Transverse colon (tissue), 4 donors: ENCODE data around the gene PGRMC1. TPM values are rescaled to one million over a fixed set of nuclear protein-coding genes. Genes with fewer than 3 reads are reported as not detected.

Source experiments
- DNase-seq: peaks from one replicate; pipeline ENCODE4 v3.0.0-alpha.2; 2019
- H3K27ac ChIP-seq, 4 donors: fragments of 200-600 bp; sonication (generic); 2 replicates each; pipeline ENCODE4 v1.5.1; 2016 to 2018; ENCODE audit warnings: inconsistent platforms in 4 of 4
- H3K27me3 ChIP-seq: fragments of 200-600 bp; sonication (generic); 2 replicates; pipeline ENCODE4 v1.5.1; 2017; ENCODE audit warnings: inconsistent platforms
- H3K36me3 ChIP-seq, 4 donors: fragments of 200-600 bp; sonication (generic); 2 replicates each; pipeline ENCODE4 v1.5.1; 2017 to 2019; ENCODE audit warnings: inconsistent platforms in 4 of 4
- H3K4me1 ChIP-seq, 4 donors: fragments of 200-600 bp; sonication (generic); 2 replicates each; pipeline ENCODE4 v1.5.1; 2017 to 2020; ENCODE audit warnings: inconsistent platforms in 4 of 4
- H3K4me3 ChIP-seq, 4 donors: fragments of 200-600 bp; sonication (generic); 1 replicate in 1 of 4; 2 replicates in 3 of 4; pipeline versions ENCODE4 v1.5.1 to v1.6.1; 2017 to 2019; ENCODE audit warnings: inconsistent platforms in 4 of 4
- H3K9me3 ChIP-seq, 2 donors: fragments of 200-600 bp; sonication (generic); 2 replicates each; pipeline ENCODE4 v1.5.1; 2017 to 2019; ENCODE audit warnings: inconsistent platforms in 2 of 2
- CTCF ChIP-seq, 5 experiments: fragments of 200-600 bp in 3 of 5; fragments of 450-650 bp in 2 of 5; sonication (generic) in 3 of 5; IDR thresholded peaks; 1 replicate in 2 of 5; 2 replicates in 3 of 5; pipeline ENCODE4 v1.5.1; 2016 to 2017; ENCODE audit warnings: antibody characterized with exemption in 5 of 5, inconsistent platforms in 3 of 5, mild to moderate bottlenecking in 2 of 5, moderate library complexity in 1 of 5
- EP300 ChIP-seq: sonication (generic); formaldehyde crosslinking; IDR thresholded peaks from one replicate; pipeline ENCODE4 v1.6.1; 2017; ENCODE audit warnings: antibody characterized with exemption, low read depth
- POLR2A ChIP-seq: fragments of 450-650 bp; IDR thresholded peaks from one replicate; pipeline ENCODE4 v1.6.1; 2016; ENCODE audit warnings: antibody characterized with exemption, mild to moderate bottlenecking, moderate library complexity
- POLR2AphosphoS5 ChIP-seq, 3 donors: sonication (generic); formaldehyde crosslinking; IDR thresholded peaks; one replicate each; pipeline ENCODE4 v1.6.1; 2016; ENCODE audit warnings: antibody characterized with exemption in 3 of 3
- in situ Hi-C, 4 donors: fragments of 200-750 bp; cut with MboI; loops; one replicate each; pipeline versions ENCODE4 v1.15.0 to v1.15.1; 2017; ENCODE audit warnings: low sequenced_read_pairs in 3 of 4, low pct_ligation_motif_present in 1 of 4, low pct_unique_long_range_greater_than_20kb in 1 of 4
- intact Hi-C: fragments of 100-400 bp; cut with DNase I; formaldehyde crosslinking; loops from one replicate; pipeline ENCODE4 v1.15.1; 2023; ENCODE audit warnings: low total_unique reads
- total RNA-seq, 4 donors: library from RNA; depleted of rRNA; stranded (reverse); fragments of >200 nt; gene quantifications; one replicate each; pipeline ENCODE4 v1.1.0, GENCODE V29; 2016

The PGRMC1 gene
- total RNA-seq, 4 donors from 2014 or later = 96.7 to 213 (median 136) TPM

- Histone ChIP-seq H3K4me3 (no peak overlapping the region), H3K9me3 (no peaks in the 10 kb centered on the region), H3K4me1 (no peaks in the 10 kb centered on the region), H3K27ac (no peak overlapping the region), H3K36me3 (no peaks in the 10 kb centered on the region), H3K27me3 (no peaks in the 10 kb centered on the region)
- no peak for DNase-seq
- TF ChIP-seq CTCF (IDR thresholded peaks at IDR 0.05) (peak in 1 of 5 experiments; percentile 8), POLR2A (no peak), POLR2AphosphoS5 (IDR thresholded peaks at IDR 0.05) (no peak), EP300 (no peak)
- intact Hi-C loops = no loop called here
- in situ Hi-C loops = no loop called here
These were observed 56.4 kb downstream of the PGRMC1 start for GRCh38 chrX:119292445-119292844.

Other genes starting within 250 kb of the PGRMC1 start
- gene CT47C1, start 163.3 kb upstream of the PGRMC1 start, total RNA-seq = not detected
- gene KIAA1210, start 108.5 kb upstream of the PGRMC1 start, total RNA-seq = not detected
- gene SLC25A43, start 163.1 kb downstream of the PGRMC1 start, total RNA-seq = 10 to 100 TPM; 23.3 to 46.4 (median 43.4) TPM
- 1,000 to 10,000 TPM in 1 of 4 donors, 100 to 1,000 TPM in 3; 319 to 1,302 (median 724) TPM for gene SLC25A5, start 232.2 kb downstream of the PGRMC1 start, total RNA-seq